Muscle of leg (tissue), 11 donors: ENCODE measurements around the gene PAXX. TPM values are rescaled to one million over a fixed set of nuclear protein-coding genes. Genes with fewer than 3 reads are reported as not detected.

Source experiments
- DNase-seq: peaks from one replicate; pipeline ENCODE4 v3.0.0; 2013
- H3K27ac ChIP-seq: one replicate; pipeline ENCODE4 v1.5.1; 2013; ENCODE audit warnings: mild to moderate bottlenecking, low read length, control low read depth
- H3K27me3 ChIP-seq: one replicate; pipeline ENCODE4 v1.6.1; 2013; ENCODE audit warnings: low read length; ENCODE audit not compliant: control insufficient read depth, insufficient read depth
- H3K36me3 ChIP-seq: one replicate; pipeline ENCODE4 v1.6.1; 2013; ENCODE audit warnings: low read length; ENCODE audit not compliant: control insufficient read depth, insufficient read depth
- H3K4me1 ChIP-seq: one replicate; pipeline ENCODE4 v1.6.1; 2013; ENCODE audit warnings: low read length; ENCODE audit not compliant: control insufficient read depth, insufficient read depth
- H3K4me3 ChIP-seq: one replicate; pipeline ENCODE4 v1.5.1; 2013; ENCODE audit warnings: low read length, control low read depth
- H3K9me3 ChIP-seq: replicated peaks from 2 replicates; pipeline ENCODE4 v1.6.1; 2013; ENCODE audit warnings: low read depth, low read length; ENCODE audit not compliant: control insufficient read depth
- WGBS: methylation state at CpG from one replicate; pipeline ENCODE4 v1.1.5; 2013; ENCODE audit warnings: missing lambda C conversion rate; ENCODE audit not compliant: insufficient coverage; 5-methylcytosine and 5-hydroxymethylcytosine counted together
- polyA plus RNA-seq, 8 donors: library from polyadenylated mRNA; unstranded; fragments of 120-200 nt; gene quantifications; one replicate each; pipeline versions ENCODE4 v1.2.1 to v1.2.3, GENCODE V29; 2013; ENCODE audit warnings: inconsistent platforms in 1 of 8, low replicate concordance in 1 of 8; ENCODE audit not compliant: insufficient read length in 8 of 8, insufficient read depth in 1 of 8
- total RNA-seq: library from RNA; stranded (reverse); fragments of 120-200 nt; gene quantifications from one replicate; pipeline ENCODE4 v1.2.4, GENCODE V29; 2013

Gene PAXX
- total and polyA plus RNA-seq, 9 donors = 19.1 to 31.7 (median 27.0) TPM

GRCh38 chr9:136946228-136947027 is 45.8 kb upstream of the PAXX start:
- peaks cover 19% of the 10 kb centered on the region for H3K36me3 ChIP-seq
- WGBS = 62% methylated on average over 18 of the region's 27 CpGs
- H3K4me3 ChIP-seq = no peak overlapping the region
- H3K27me3 ChIP-seq = no peaks in the 10 kb centered on the region
- peak overlapping the region; percentile 83 for H3K27ac ChIP-seq
- no peaks in the 10 kb centered on the region for H3K9me3 ChIP-seq
- peaks cover 61% of the 10 kb centered on the region for H3K4me1 ChIP-seq
- DNase-seq = no peak

GRCh38 chr9:136947028-136947891 is 45.0 kb upstream of the PAXX start:
- WGBS = 55% methylated on average over 23 of the region's 26 CpGs

GRCh38 chr9:136947955-136948510 is 44.2 kb upstream of the PAXX start:
- no peaks in the 10 kb centered on the region for H3K9me3 ChIP-seq
- H3K36me3 ChIP-seq = peaks cover 3% of the 10 kb centered on the region
- no peak overlapping the region for H3K4me3 ChIP-seq
- H3K27me3 ChIP-seq = no peaks in the 10 kb centered on the region
- peaks cover 62% of the 10 kb centered on the region for H3K4me1 ChIP-seq
- 23% methylated on average over 7 of the region's 15 CpGs for WGBS
- H3K27ac ChIP-seq = peak overlapping the region; percentile 83
- DNase-seq = peak; percentile 59

More at GRCh38 chr9:136947028-136947891, 45.0 kb upstream of the PAXX start:
- no peak overlapping the region for H3K4me3 ChIP-seq
- H3K9me3 ChIP-seq = no peaks in the 10 kb centered on the region
- no peaks in the 10 kb centered on the region for H3K27me3 ChIP-seq
- DNase-seq = peak; percentile 61
- peak overlapping the region; percentile 83 for H3K27ac ChIP-seq
- peaks cover 63% of the 10 kb centered on the region for H3K4me1 ChIP-seq
- peaks cover 10% of the 10 kb centered on the region for H3K36me3 ChIP-seq

GRCh38 chr9:136949239-136949816 is 42.9 kb upstream of the PAXX start:
- DNase-seq = no peak
- Histone ChIP-seq H3K9me3 (no peaks in the 10 kb centered on the region), H3K4me1 (peaks cover 53% of the 10 kb centered on the region), H3K27ac (no peak overlapping the region), H3K36me3 (no peaks in the 10 kb centered on the region), H3K4me3 (peak overlapping the region; percentile 46), H3K27me3 (no peaks in the 10 kb centered on the region)
- 22% methylated on average over 16 of the region's 22 CpGs for WGBS

- Histone ChIP-seq H3K36me3 (no peaks in the 10 kb centered on the region), H3K4me3 (peak overlapping the region; percentile 46), H3K27me3 (no peaks in the 10 kb centered on the region), H3K27ac (no peak overlapping the region), H3K4me1 (peaks cover 49% of the 10 kb centered on the region), H3K9me3 (no peaks in the 10 kb centered on the region)
- peak; percentile 92 for DNase-seq
- WGBS = 1% methylated on average over 46 of the region's 63 CpGs
Observed at GRCh38 chr9:136949817-136950655, 42.2 kb upstream of the PAXX start.

GRCh38 chr9:136950656-136951276 is 41.5 kb upstream of the PAXX start:
- Histone ChIP-seq H3K27me3 (no peaks in the 10 kb centered on the region), H3K9me3 (no peaks in the 10 kb centered on the region), H3K4me1 (peaks cover 45% of the 10 kb centered on the region), H3K27ac (no peak overlapping the region), H3K4me3 (peak overlapping the region; percentile 46), H3K36me3 (no peaks in the 10 kb centered on the region)
- no peak for DNase-seq
- 29% methylated on average over 6 of the region's 9 CpGs for WGBS

- no peak within 1 kb of the TSS for H3K27ac ChIP-seq
Observed at GRCh38 chr9:136951541-136952320, 40.5 kb upstream of the PAXX start, which contains the start of gene LCN12. LCN12 (plus strand) TSS chr9:136952273; CDS start chr9:136952328, 55 bp downstream.

GRCh38 chr9:136952321-136952850 is 39.8 kb upstream of the PAXX start:
- no peaks in the 10 kb centered on the region for H3K9me3 ChIP-seq
- no peak overlapping the region for H3K4me3 ChIP-seq
- no peaks in the 10 kb centered on the region for H3K27me3 ChIP-seq
- no peak for DNase-seq
- H3K27ac ChIP-seq = no peak overlapping the region
- H3K36me3 ChIP-seq = no peaks in the 10 kb centered on the region
- WGBS = 37% methylated on average over 10 of the region's 15 CpGs
- peaks cover 28% of the 10 kb centered on the region for H3K4me1 ChIP-seq

More at GRCh38 chr9:136951541-136952320, 40.5 kb upstream of the PAXX start, which contains the start of gene LCN12:
- no peak within 1 kb of the TSS for H3K4me3 ChIP-seq
- H3K27me3 ChIP-seq = no peaks in the 10 kb centered on the region
- WGBS = 78% methylated on average over 11 of the region's 14 CpGs
- peaks cover 35% of the 10 kb centered on the region for H3K4me1 ChIP-seq
- H3K36me3 ChIP-seq = no peaks in the 10 kb centered on the region
- H3K9me3 ChIP-seq = no peaks in the 10 kb centered on the region
- no peak for DNase-seq
